Vagina (tissue), 2 donors: Measurements from ENCODE around the gene SNRPB2.

ENCODE experiments used
- CTCF ChIP-seq, 3 experiments: fragments of 450-650 bp in 2 of 3; fragments of 200-600 bp in 1 of 3; sonication (generic) in 1 of 3; IDR thresholded peaks; one replicate each; pipeline ENCODE4 v1.5.1; 2017 to 2019; ENCODE audit warnings: antibody characterized with exemption in 3 of 3, mild to moderate bottlenecking in 2 of 3, moderate library complexity in 2 of 3
- POLR2AphosphoS5 ChIP-seq, 2 donors: sonication (generic); formaldehyde crosslinking; IDR thresholded peaks; one replicate each; pipeline ENCODE4 v1.9.0; 2017; ENCODE audit warnings: antibody characterized with exemption in 2 of 2, mild to moderate bottlenecking in 2 of 2, low read depth in 1 of 2; ENCODE audit not compliant: insufficient read depth in 1 of 2

- no peak for TF ChIP-seq CTCF (IDR thresholded peaks at IDR 0.05)
- TF ChIP-seq POLR2AphosphoS5 (IDR thresholded peaks at IDR 0.05; ENCODE audit: insufficient read depth in 1 of 2, low read depth in 1 of 2), result no peak
Measured at GRCh38 chr20:16745204-16745603, 15.4 kb downstream of the SNRPB2 start.
